ENCODE data around the gene OR2F1. TPM values are rescaled to one million over a fixed set of nuclear protein-coding genes. Genes with fewer than 3 reads are reported as not detected.

The OR2F1 gene
- total RNA-seq, 1 experiment from 2014 or later, result not detected

GRCh38 chr7:143910473-143911248 lies 44.0 kb upstream of the OR2F1 start:
- TF ChIP-seq, protein P1, sequence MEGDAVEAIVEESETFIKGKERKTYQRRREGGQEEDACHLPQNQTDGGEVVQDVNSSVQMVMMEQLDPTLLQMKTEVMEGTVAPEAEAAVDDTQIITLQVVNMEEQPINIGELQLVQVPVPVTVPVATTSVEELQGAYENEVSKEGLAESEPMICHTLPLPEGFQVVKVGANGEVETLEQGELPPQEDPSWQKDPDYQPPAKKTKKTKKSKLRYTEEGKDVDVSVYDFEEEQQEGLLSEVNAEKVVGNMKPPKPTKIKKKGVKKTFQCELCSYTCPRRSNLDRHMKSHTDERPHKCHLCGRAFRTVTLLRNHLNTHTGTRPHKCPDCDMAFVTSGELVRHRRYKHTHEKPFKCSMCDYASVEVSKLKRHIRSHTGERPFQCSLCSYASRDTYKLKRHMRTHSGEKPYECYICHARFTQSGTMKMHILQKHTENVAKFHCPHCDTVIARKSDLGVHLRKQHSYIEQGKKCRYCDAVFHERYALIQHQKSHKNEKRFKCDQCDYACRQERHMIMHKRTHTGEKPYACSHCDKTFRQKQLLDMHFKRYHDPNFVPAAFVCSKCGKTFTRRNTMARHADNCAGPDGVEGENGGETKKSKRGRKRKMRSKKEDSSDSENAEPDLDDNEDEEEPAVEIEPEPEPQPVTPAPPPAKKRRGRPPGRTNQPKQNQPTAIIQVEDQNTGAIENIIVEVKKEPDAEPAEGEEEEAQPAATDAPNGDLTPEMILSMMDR (IDR thresholded peaks at IDR 0.05; ENCODE audit: insufficient read depth in 1 of 2, low read depth in 1 of 2, low read length in 1 of 2, severe bottlenecking in 1 of 2, unreplicated experiment in 1 of 2), result no peak
- no TSS peak for BruUV-seq (replicated peaks)
- no peak overlapping the region for H3K27ac Mint-ChIP-seq (ENCODE audit: unreplicated experiment)
- Histone ChIP-seq H3K4me3 (ENCODE audit: low read depth, low read length) (no peak overlapping the region), H3K36me3 (ENCODE audit: control insufficient read depth, insufficient read depth, low read length) (no peaks in the 10 kb centered on the region), H3K4me1 (peaks cover 14% of the 10 kb centered on the region; the same call in 1 of the 2 replicates), H3K9me3 (no peaks in the 10 kb centered on the region), H3K27me3 (replicated peaks; ENCODE audit: control insufficient read depth, insufficient read depth, low read length) (no peaks in the 10 kb centered on the region)
- CTCF ChIA-PET, result interaction anchor here (1.1 kb wide), 1 partner anchor 18 kb away, joined by 3 read pairs; no protein-coding TSS in a partner anchor
- H3K4me1 Mint-ChIP-seq (ENCODE audit: low read depth, unreplicated experiment), result peaks cover 14% of the 10 kb centered on the region
- no peaks in the 10 kb centered on the region for H3K27me3 Mint-ChIP-seq (ENCODE audit: insufficient read depth, unreplicated experiment)
- H3K36me3 Mint-ChIP-seq (ENCODE audit: insufficient read depth, unreplicated experiment), result no peaks in the 10 kb centered on the region
- no peak for DNase-seq
- H3K9me3 Mint-ChIP-seq (ENCODE audit: unreplicated experiment), result no peaks in the 10 kb centered on the region
- POLR2A ChIA-PET, result no interaction called here
- intact Hi-C loops (cut with micrococcal nuclease; ENCODE audit: unreplicated experiment), result no loop called here
- H3K4me3 Mint-ChIP-seq (ENCODE audit: unreplicated experiment), result no peak overlapping the region

GRCh38 chr7:143913945-143914615 lies 40.6 kb upstream of the OR2F1 start:
- peak overlapping the region; percentile 40 for H3K4me3 Mint-ChIP-seq (ENCODE audit: unreplicated experiment)
- H3K27ac Mint-ChIP-seq (ENCODE audit: unreplicated experiment), result no peak overlapping the region
- intact Hi-C loops (cut with micrococcal nuclease; ENCODE audit: unreplicated experiment), result loop anchor here (1.0 kb wide), 1 partner anchor 12 kb away; the partner anchor contains the start of gene TCAF1
- no peaks in the 10 kb centered on the region for H3K27me3 Mint-ChIP-seq (ENCODE audit: insufficient read depth, unreplicated experiment)
- no peak for DNase-seq
- no peaks in the 10 kb centered on the region for H3K36me3 Mint-ChIP-seq (ENCODE audit: insufficient read depth, unreplicated experiment)
- no peak overlapping the region for H3K4me3 ChIP-seq (ENCODE audit: low read depth, low read length)
- CTCF ChIA-PET, result interaction anchor here (1.0 kb wide), 1 partner anchor 12 kb away, joined by 3 read pairs; the partner anchor contains the start of gene TCAF1
- peaks cover 3% of the 10 kb centered on the region; the same call in 1 of the 2 replicates for H3K9me3 ChIP-seq
- no peaks in the 10 kb centered on the region for H3K36me3 ChIP-seq (ENCODE audit: control insufficient read depth, insufficient read depth, low read length)
- H3K4me1 ChIP-seq, result peaks cover 14% of the 10 kb centered on the region; the same call in 1 of the 2 replicates
- TF ChIP-seq, protein P1 (IDR thresholded peaks at IDR 0.05; ENCODE audit: insufficient read depth in 1 of 2, low read depth in 1 of 2, low read length in 1 of 2, severe bottlenecking in 1 of 2, unreplicated experiment in 1 of 2), result no peak
- POLR2A ChIA-PET, result interaction anchor here (0.7 to 1.5 kb wide), 2 partner anchors 12 to 61 kb away, joined by 3 to 4 read pairs; partner anchors contain the start of gene TCAF1
- H3K27me3 ChIP-seq (replicated peaks; ENCODE audit: control insufficient read depth, insufficient read depth, low read length), result no peaks in the 10 kb centered on the region
- peaks cover 12% of the 10 kb centered on the region for H3K4me1 Mint-ChIP-seq (ENCODE audit: low read depth, unreplicated experiment)
- peaks cover 16% of the 10 kb centered on the region for H3K9me3 Mint-ChIP-seq (ENCODE audit: unreplicated experiment)
- no TSS peak for BruUV-seq (replicated peaks)

- DNase-seq, result no peak
- POLR2A ChIA-PET, result interaction anchor here (1.5 kb wide), 1 partner anchor 13 kb away, joined by 3 read pairs; the partner anchor contains the start of gene TCAF1
- BruUV-seq (replicated peaks), result no TSS peak
Measured at GRCh38 chr7:143914938-143915652, 39.5 kb upstream of the OR2F1 start.

More at GRCh38 chr7:143914938-143915652, 39.5 kb upstream of the OR2F1 start:
- peaks cover 3% of the 10 kb centered on the region; the same call in 1 of the 2 replicates for H3K9me3 ChIP-seq
- H3K4me1 ChIP-seq, result peaks cover 14% of the 10 kb centered on the region; the same call in 1 of the 2 replicates
- Mint-ChIP-seq H3K27ac (ENCODE audit: unreplicated experiment) (no peak overlapping the region), H3K9me3 (ENCODE audit: unreplicated experiment) (peaks cover 20% of the 10 kb centered on the region), H3K4me3 (ENCODE audit: unreplicated experiment) (no peak overlapping the region), H3K4me1 (ENCODE audit: low read depth, unreplicated experiment) (peaks cover 12% of the 10 kb centered on the region), H3K36me3 (ENCODE audit: insufficient read depth, unreplicated experiment) (no peaks in the 10 kb centered on the region), H3K27me3 (ENCODE audit: insufficient read depth, unreplicated experiment) (no peaks in the 10 kb centered on the region)
- H3K36me3 ChIP-seq (ENCODE audit: control insufficient read depth, insufficient read depth, low read length), result no peaks in the 10 kb centered on the region
- no peak overlapping the region for H3K4me3 ChIP-seq (ENCODE audit: low read depth, low read length)
- TF ChIP-seq, protein P1 (IDR thresholded peaks at IDR 0.05; ENCODE audit: insufficient read depth in 1 of 2, low read depth in 1 of 2, low read length in 1 of 2, severe bottlenecking in 1 of 2, unreplicated experiment in 1 of 2), result no peak
- CTCF ChIA-PET, result interaction anchor here (1.0 kb wide), 1 partner anchor 13 kb away, joined by 3 read pairs; the partner anchor contains the start of gene TCAF1
- intact Hi-C loops (cut with micrococcal nuclease; ENCODE audit: unreplicated experiment), result loop anchor here (1.0 kb wide), 1 partner anchor 13 kb away; the partner anchor contains the start of gene TCAF1
- no peaks in the 10 kb centered on the region for H3K27me3 ChIP-seq (replicated peaks; ENCODE audit: control insufficient read depth, insufficient read depth, low read length)
